OCI-LY7 (cell line): ENCODE measurements around the gene ANKRD13A. TPM values are rescaled to one million over a fixed set of nuclear protein-coding genes. Genes with fewer than 3 reads are reported as not detected.

Experiments
- BruUV-seq: library from RNA; stranded (reverse); fragments of 400-500 nt; replicated peaks from 2 replicates; lab custom pipeline; 2021; lab: Mats Ljungman, UMichigan
- CTCF ChIA-PET: fragments of 300-600 bp; sonication (Branson Sonifier 250); formaldehyde crosslinking; loops from one replicate; lab custom pipeline; 2022; ENCODE audit warnings: antibody characterized with exemption; ENCODE audit not compliant: unreplicated experiment; lab: Charles Lee
- POLR2A ChIA-PET: fragments of 300-600 bp; sonication (Branson Sonifier 250); formaldehyde crosslinking; loops from one replicate; lab custom pipeline; 2022; ENCODE audit warnings: antibody characterized with exemption; lab: Charles Lee
- DNase-seq: peaks from one replicate; pipeline ENCODE4 v3.0.0-alpha.2; 2015; ENCODE audit warnings: low spot score
- H2AFZ ChIP-seq: fragments of 200-600 bp; sonication (generic), shearing (Covaris generic); 2 replicates; pipeline ENCODE4 v1.6.1; 2014; ENCODE audit warnings: mild to moderate bottlenecking, antibody characterized with exemption, low read length, moderate library complexity
- H3K27ac ChIP-seq: fragments of 200-600 bp; sonication (generic); 2 replicates; pipeline ENCODE4 v1.5.1; 2014; ENCODE audit warnings: mixed run types, low read depth, mild to moderate bottlenecking, moderate library complexity, low read length, inconsistent platforms; ENCODE audit not compliant: poor library complexity, severe bottlenecking
- H3K36me3 ChIP-seq: fragments of 200-600 bp; sonication (generic); 2 replicates; pipeline ENCODE4 v1.6.1; 2014; ENCODE audit warnings: mild to moderate bottlenecking, antibody characterized with exemption, low read length, moderate library complexity, mixed read lengths; ENCODE audit not compliant: insufficient read depth
- H3K4me1 ChIP-seq: fragments of 200-600 bp; sonication (generic); 2 replicates; pipeline ENCODE4 v1.5.1; 2014; ENCODE audit warnings: mild to moderate bottlenecking, low read length; ENCODE audit not compliant: insufficient read depth, poor library complexity, severe bottlenecking
- H3K4me2 ChIP-seq: fragments of 200-600 bp; sonication (generic); 2 replicates; pipeline ENCODE4 v1.6.1; 2014; ENCODE audit warnings: mild to moderate bottlenecking, low read length
- H3K4me3 ChIP-seq: fragments of 200-600 bp; sonication (generic); 2 replicates; pipeline ENCODE4 v1.5.1; 2014; ENCODE audit warnings: mild to moderate bottlenecking, low read depth, low read length; ENCODE audit not compliant: poor library complexity, severe bottlenecking
- H3K79me2 ChIP-seq: fragments of 200-600 bp; sonication (generic); 2 replicates; pipeline ENCODE4 v1.6.1; 2016; ENCODE audit warnings: low read depth, mild to moderate bottlenecking, low read length, moderate library complexity, mixed read lengths; ENCODE audit not compliant: insufficient read depth
- H3K9me2 ChIP-seq: fragments of 200-600 bp; sonication (generic); 2 replicates; pipeline ENCODE4 v1.6.1; 2016; ENCODE audit warnings: mild to moderate bottlenecking, low read length, mixed read lengths; ENCODE audit not compliant: insufficient read depth
- H3K9me3 ChIP-seq: fragments of 200-600 bp; sonication (generic); 2 replicates; pipeline ENCODE4 v1.6.1; 2014; ENCODE audit warnings: mild to moderate bottlenecking, mixed run types, low read length, mixed read lengths
- H4K20me1 ChIP-seq: fragments of 200-600 bp; sonication (generic); 2 replicates; pipeline ENCODE4 v1.6.1; 2014; ENCODE audit warnings: mild to moderate bottlenecking, antibody characterized with exemption, low read length, moderate library complexity, mixed read lengths; ENCODE audit not compliant: insufficient read depth
- CTCF ChIP-seq: fragments of 200-600 bp; sonication (generic); conservative IDR thresholded peaks from 2 replicates; pipeline ENCODE4 v1.5.1; 2014; ENCODE audit warnings: mild to moderate bottlenecking, antibody characterized with exemption, low read length, moderate library complexity, mixed read lengths
- EZH2phosphoT487 ChIP-seq: fragments of 200-600 bp; sonication (generic); IDR thresholded peaks from 2 replicates; pipeline ENCODE4 v1.6.1; 2018; ENCODE audit warnings: low read depth, borderline replicate concordance, mild to moderate bottlenecking, mixed run types, antibody characterized with exemption, low read length, moderate library complexity, mixed read lengths
- intact Hi-C: fragments of 100-400 bp; cut with micrococcal nuclease; formaldehyde crosslinking; loops from one replicate; pipeline ENCODE4 v1.10.0; 2022; ENCODE audit not compliant: unreplicated experiment
- total RNA-seq, 2 experiments: library from RNA; depleted of rRNA in 1 of 2; stranded (reverse); fragments of >200 nt in 1 of 2; shearing (Covaris generic) in 1 of 2; gene quantifications; 2 replicates each; pipeline ENCODE4 v1.2.3, GENCODE V29; 2014 to 2022

ANKRD13A gene
- total RNA-seq, 2 experiments from 2014 or later: 140 to 216 TPM

GRCh38 chr12:109988903-109989302 lies 10.3 kb upstream of the ANKRD13A start:
- H3K4me2 ChIP-seq: no peak overlapping the region
- peaks cover 18% of the 10 kb centered on the region for H4K20me1 ChIP-seq
- BruUV-seq: no TSS peak
- intact Hi-C loops: no loop called here
- CTCF ChIA-PET: no interaction called here
- TF ChIP-seq EZH2phosphoT487 (no peak), CTCF (no peak)
- H3K36me3 ChIP-seq: peaks cover 99% of the 10 kb centered on the region
- H3K4me3 ChIP-seq: no peak overlapping the region
- no peaks in the 10 kb centered on the region for H3K9me2 ChIP-seq
- H3K27ac ChIP-seq: no peak overlapping the region
- H2AFZ ChIP-seq: no peak overlapping the region
- H3K4me1 ChIP-seq: peaks cover 12% of the 10 kb centered on the region
- no peaks in the 10 kb centered on the region for H3K9me3 ChIP-seq
- POLR2A ChIA-PET: interaction anchor here (0.7 kb wide), 3 partner anchors 23 to 339 kb away, joined by 5 to 6 read pairs (median 5); no protein-coding TSS in a partner anchor
- peaks cover 51% of the 10 kb centered on the region for H3K79me2 ChIP-seq
- DNase-seq: no peak

- TF ChIP-seq CTCF: no peak
- TF ChIP-seq EZH2phosphoT487: no peak
- no peak overlapping the region for H3K4me2 ChIP-seq
- intact Hi-C loops: no loop called here
- no peak for DNase-seq
- H3K27ac ChIP-seq: no peak overlapping the region
- H3K4me3 ChIP-seq: no peak overlapping the region
- peaks cover 55% of the 10 kb centered on the region for H3K79me2 ChIP-seq
- H2AFZ ChIP-seq: no peak overlapping the region
- H4K20me1 ChIP-seq: peaks cover 22% of the 10 kb centered on the region
- CTCF ChIA-PET: no interaction called here
- H3K9me3 ChIP-seq: no peaks in the 10 kb centered on the region
- peaks cover 95% of the 10 kb centered on the region for H3K36me3 ChIP-seq
- BruUV-seq: no TSS peak
- peaks cover 14% of the 10 kb centered on the region for H3K4me1 ChIP-seq
- POLR2A ChIA-PET: no interaction called here
- H3K9me2 ChIP-seq: no peaks in the 10 kb centered on the region
Measured at GRCh38 chr12:109989380-109989779, 9.8 kb upstream of the ANKRD13A start.

- Histone ChIP-seq H3K4me3 (no peak overlapping the region), H3K79me2 (peaks cover 72% of the 10 kb centered on the region), H3K9me3 (no peaks in the 10 kb centered on the region), H3K36me3 (peaks cover 72% of the 10 kb centered on the region), H2AFZ (no peak overlapping the region), H3K27ac (no peak overlapping the region), H3K9me2 (no peaks in the 10 kb centered on the region), H3K4me1 (peaks cover 17% of the 10 kb centered on the region), H4K20me1 (peaks cover 22% of the 10 kb centered on the region; the same call in 1 of the 2 replicates), H3K4me2 (no peak overlapping the region)
- DNase-seq: no peak
- POLR2A ChIA-PET: interaction anchor here (2.0 kb wide), 1 partner anchor 13 kb away, joined by 9 read pairs; no protein-coding TSS in a partner anchor
- TF ChIP-seq EZH2phosphoT487: no peak
- TF ChIP-seq CTCF: no peak
- intact Hi-C loops: no loop called here
- no TSS peak for BruUV-seq
- CTCF ChIA-PET: no interaction called here
Measured at GRCh38 chr12:109991586-109991985, 7.6 kb upstream of the ANKRD13A start.
